ENCODE results near the gene PLXNA4.

PLXNA4 gene

GRCh38 chr7:132117181-132117580 is 459.1 kb downstream of the PLXNA4 start:
- TF ChIP-seq TAF1 (IDR thresholded peaks at IDR 0.05; ENCODE audit: borderline replicate concordance, insufficient read depth, low read length), result no peak
- TF ChIP-seq REST (IDR thresholded peaks at IDR 0.05; ENCODE audit: insufficient read depth in 1 of 2, low read depth in 2 of 2, low read length in 2 of 2), result no peak
- TF ChIP-seq SIN3A (IDR thresholded peaks at IDR 0.05; ENCODE audit: borderline replicate concordance, insufficient read depth, low read length), result no peak
- TF ChIP-seq FOXP2 (optimal IDR thresholded peaks at IDR 0.05; ENCODE audit: borderline replicate concordance, extremely low read depth, extremely low read length, insufficient read depth), result no peak
- no peak for TF ChIP-seq POLR2AphosphoS5 (IDR thresholded peaks at IDR 0.05; ENCODE audit: low read depth, low read length)

DNA sequence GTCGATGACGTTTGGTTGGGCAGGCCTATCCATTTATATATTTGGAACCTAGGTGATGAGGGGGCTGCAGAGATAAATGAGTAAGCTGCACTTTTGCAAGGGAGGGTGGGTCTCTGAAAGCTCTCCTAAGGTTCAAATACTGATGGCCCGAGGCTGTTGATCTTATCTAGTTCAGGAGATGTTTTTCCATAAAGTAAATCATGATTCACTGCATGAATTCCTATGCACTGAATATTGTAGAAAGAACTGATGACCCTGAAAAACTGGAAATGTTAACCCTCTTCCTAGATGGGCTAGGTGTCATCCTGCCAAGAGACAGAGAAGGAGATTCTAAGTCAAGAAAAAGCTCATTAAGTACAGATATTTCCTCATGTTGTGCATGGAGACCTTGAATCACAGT is 459.9 kb downstream of the PLXNA4 start:
- TF ChIP-seq FOXP2 (optimal IDR thresholded peaks at IDR 0.05; ENCODE audit: borderline replicate concordance, extremely low read depth, extremely low read length, insufficient read depth) (no peak), SIN3A (IDR thresholded peaks at IDR 0.05; ENCODE audit: borderline replicate concordance, insufficient read depth, low read length) (no peak), POLR2AphosphoS5 (IDR thresholded peaks at IDR 0.05; ENCODE audit: low read depth, low read length) (no peak), TAF1 (IDR thresholded peaks at IDR 0.05; ENCODE audit: borderline replicate concordance, insufficient read depth, low read length) (no peak), REST (IDR thresholded peaks at IDR 0.05; ENCODE audit: insufficient read depth in 1 of 2, low read depth in 2 of 2, low read length in 2 of 2) (no peak)

DNA sequence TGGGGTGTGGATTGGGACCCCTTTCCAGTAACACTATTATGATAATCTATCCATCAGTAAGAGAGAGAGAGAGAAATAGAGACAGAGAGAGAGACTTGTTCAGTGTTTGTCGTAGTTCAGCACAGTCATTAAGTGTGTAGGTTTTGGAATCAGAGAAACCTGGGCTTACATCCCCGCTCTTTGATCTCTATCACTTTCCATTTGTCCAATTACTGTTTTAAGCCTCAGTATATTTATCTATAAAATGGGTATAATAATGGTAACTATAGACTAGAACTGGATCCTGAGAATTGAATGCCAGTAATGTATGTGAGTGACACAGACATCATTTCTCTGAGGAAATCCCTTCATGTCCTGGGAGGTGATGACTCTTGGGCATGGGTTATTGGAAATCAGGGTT is 460.5 kb downstream of the PLXNA4 start:
- TF ChIP-seq SIN3A (IDR thresholded peaks at IDR 0.05; ENCODE audit: borderline replicate concordance, insufficient read depth, low read length) (no peak), FOXP2 (optimal IDR thresholded peaks at IDR 0.05; ENCODE audit: borderline replicate concordance, extremely low read depth, extremely low read length, insufficient read depth) (no peak), TAF1 (IDR thresholded peaks at IDR 0.05; ENCODE audit: borderline replicate concordance, insufficient read depth, low read length) (no peak), REST (IDR thresholded peaks at IDR 0.05; ENCODE audit: insufficient read depth in 1 of 2, low read depth in 2 of 2, low read length in 2 of 2) (no peak), POLR2AphosphoS5 (IDR thresholded peaks at IDR 0.05; ENCODE audit: low read depth, low read length) (no peak)

DNA sequence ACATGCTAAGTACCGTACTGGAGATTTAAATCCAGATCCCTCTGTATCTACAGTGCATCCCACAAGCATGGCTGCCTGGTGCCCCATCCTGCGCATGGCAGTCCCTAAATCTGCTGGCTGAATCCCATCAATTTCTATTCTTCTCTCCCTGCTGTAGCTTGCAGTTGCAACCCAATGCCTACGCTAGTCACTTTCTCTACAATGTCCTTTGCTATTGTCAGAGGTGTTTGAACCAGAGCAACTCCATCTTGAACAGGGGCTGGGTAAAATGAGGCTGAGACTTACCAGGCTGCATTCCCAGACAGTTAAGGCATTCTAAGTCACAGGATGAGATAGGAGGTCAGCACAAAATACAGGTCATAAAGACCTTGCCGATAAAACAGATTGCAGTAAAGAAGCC is 461.2 kb downstream of the PLXNA4 start:
- TF ChIP-seq TAF1 (IDR thresholded peaks at IDR 0.05; ENCODE audit: borderline replicate concordance, insufficient read depth, low read length) (no peak), FOXP2 (optimal IDR thresholded peaks at IDR 0.05; ENCODE audit: borderline replicate concordance, extremely low read depth, extremely low read length, insufficient read depth) (no peak), REST (IDR thresholded peaks at IDR 0.05; ENCODE audit: insufficient read depth in 1 of 2, low read depth in 2 of 2, low read length in 2 of 2) (no peak), SIN3A (IDR thresholded peaks at IDR 0.05; ENCODE audit: borderline replicate concordance, insufficient read depth, low read length) (no peak), POLR2AphosphoS5 (IDR thresholded peaks at IDR 0.05; ENCODE audit: low read depth, low read length) (no peak)

DNA sequence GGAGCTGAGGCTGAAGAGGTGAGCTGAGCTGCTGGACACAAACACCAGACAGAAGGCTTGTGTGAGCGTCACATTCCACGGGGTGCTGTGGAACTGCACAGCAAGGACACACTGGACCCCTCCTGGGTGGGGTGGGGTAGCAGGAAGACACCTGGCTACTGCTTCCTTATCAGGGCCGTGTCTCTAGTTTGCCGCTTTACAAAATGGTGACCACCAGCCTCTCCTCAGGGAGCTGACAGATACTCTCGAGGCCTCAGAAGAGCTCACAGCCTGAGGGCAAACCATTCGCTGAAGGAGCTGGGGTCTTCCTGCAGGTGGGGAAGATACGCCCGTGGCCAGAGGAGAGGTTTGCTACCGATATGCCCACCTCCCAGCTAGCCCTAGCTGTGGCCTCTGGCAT is 461.9 kb downstream of the PLXNA4 start:
- TF ChIP-seq FOXP2 (optimal IDR thresholded peaks at IDR 0.05; ENCODE audit: borderline replicate concordance, extremely low read depth, extremely low read length, insufficient read depth), result no peak
- TF ChIP-seq REST (IDR thresholded peaks at IDR 0.05; ENCODE audit: insufficient read depth in 1 of 2, low read depth in 2 of 2, low read length in 2 of 2), result no peak
- TF ChIP-seq SIN3A (IDR thresholded peaks at IDR 0.05; ENCODE audit: borderline replicate concordance, insufficient read depth, low read length), result no peak
- no peak for TF ChIP-seq POLR2AphosphoS5 (IDR thresholded peaks at IDR 0.05; ENCODE audit: low read depth, low read length)
- no peak for TF ChIP-seq TAF1 (IDR thresholded peaks at IDR 0.05; ENCODE audit: borderline replicate concordance, insufficient read depth, low read length)
